Fibroblast of lung (primary cell): ENCODE measurements around the gene MAP1LC3A. TPM values are rescaled to one million over a fixed set of nuclear protein-coding genes. Genes with fewer than 3 reads are reported as not detected.

Experiments used
- DNase-seq, 2 donors: peaks; one replicate each; pipeline versions ENCODE4 v3.0.0 to v3.0.0-alpha.2; 2010; ENCODE audit warnings: low read depth in 2 of 2
- H2AFZ ChIP-seq: 2 replicates; pipeline ENCODE4 v1.5.1; 2012; ENCODE audit warnings: low read length, control low read depth, inconsistent platforms
- H3K27ac ChIP-seq: 2 replicates; pipeline ENCODE4 v1.5.1; 2011; ENCODE audit warnings: low read length, control low read depth; ENCODE audit not compliant: insufficient read depth
- H3K27me3 ChIP-seq: 2 replicates; pipeline ENCODE4 v1.5.1; 2011; ENCODE audit warnings: mild to moderate bottlenecking, low read length; ENCODE audit not compliant: control insufficient read depth, insufficient read depth
- H3K36me3 ChIP-seq: 2 replicates; pipeline ENCODE4 v1.5.1; 2011; ENCODE audit warnings: low read length; ENCODE audit not compliant: control insufficient read depth, insufficient read depth
- H3K4me1 ChIP-seq: 2 replicates; pipeline ENCODE4 v1.5.1; 2011; ENCODE audit warnings: low read length; ENCODE audit not compliant: control insufficient read depth, insufficient read depth; ENCODE audit errors: extremely low read depth
- H3K4me2 ChIP-seq: 2 replicates; pipeline ENCODE4 v1.5.1; 2011; ENCODE audit warnings: low read length, control low read depth; ENCODE audit not compliant: insufficient read depth; ENCODE audit errors: extremely low read depth
- H3K4me3 ChIP-seq, 4 experiments: fragments of 200-600 bp in 1 of 4; sonication (generic) in 1 of 4; replicated peaks in 1 of 4; 2 replicates each; pipeline ENCODE4 v1.5.1; 2011 to 2016; ENCODE audit warnings: low read length in 4 of 4, low read depth in 3 of 4, mild to moderate bottlenecking in 3 of 4, control low read depth in 2 of 4, inconsistent platforms in 1 of 4, mixed read lengths in 1 of 4; ENCODE audit not compliant: insufficient read depth in 1 of 4; ENCODE audit errors: control extremely low read depth in 1 of 4
- H3K79me2 ChIP-seq: 2 replicates; pipeline ENCODE4 v1.5.1; 2012; ENCODE audit warnings: mild to moderate bottlenecking, low read length, inconsistent platforms; ENCODE audit not compliant: control insufficient read depth, insufficient read depth
- H3K9ac ChIP-seq: 2 replicates; pipeline ENCODE4 v1.5.1; 2011; ENCODE audit warnings: mild to moderate bottlenecking, low read length, control low read depth; ENCODE audit not compliant: insufficient read depth
- H3K9me3 ChIP-seq: 2 replicates; pipeline ENCODE4 v1.5.1; 2012; ENCODE audit warnings: low read depth, low read length; ENCODE audit not compliant: control insufficient read depth, insufficient read depth
- H4K20me1 ChIP-seq: 2 replicates; pipeline ENCODE4 v1.5.1; 2011; ENCODE audit warnings: low read length; ENCODE audit not compliant: control insufficient read depth, insufficient read depth; ENCODE audit errors: extremely low read depth
- CTCF ChIP-seq, 2 donors: IDR thresholded peaks in 1 of 2; conservative IDR thresholded peaks in 1 of 2; 1 replicate in 1 of 2; 2 replicates in 1 of 2; pipeline ENCODE4 v1.5.1; 2011 to 2012; ENCODE audit warnings: low read length in 2 of 2, control low read depth in 1 of 2, inconsistent platforms in 1 of 2, low read depth in 1 of 2, mild to moderate bottlenecking in 1 of 2
- EZH2 ChIP-seq: IDR thresholded peaks from 2 replicates; pipeline ENCODE4 v1.5.1; 2012; ENCODE audit warnings: low read length, control low read depth, mild to moderate bottlenecking; ENCODE audit errors: missing control alignments
- polyA plus RNA-seq, 2 donors: library from polyadenylated mRNA; depleted of rRNA in 1 of 2; stranded (reverse) in 1 of 2; unstranded in 1 of 2; fragments of >200 nt; gene quantifications; 2 replicates each; pipeline ENCODE4 v1.2.1, GENCODE V29; 2011 to 2012; ENCODE audit warnings: missing spikeins in 1 of 2
- total RNA-seq: library from RNA; depleted of rRNA; stranded (reverse); fragments of >200 nt; gene quantifications from 2 replicates; pipeline ENCODE4 v1.2.1, GENCODE V29; 2014

The MAP1LC3A gene
- total and polyA plus RNA-seq, 2 donors (not counting 1 experiment from before 2014, with no cell fraction given) = 19.3 to 30.4 TPM

GRCh38 chr20:34537651-34538050 lies 20.9 kb upstream of the MAP1LC3A start:
- H3K27me3 ChIP-seq = no peaks in the 10 kb centered on the region
- TF ChIP-seq EZH2 = no peak
- no peak for TF ChIP-seq CTCF (conservative IDR thresholded peaks at IDR 0.05 in 1 of 2, IDR thresholded peaks at IDR 0.05 in 1 of 2; ENCODE audit: low read depth in 1 of 2, low read length in 2 of 2)
- H3K4me1 ChIP-seq = no peaks in the 10 kb centered on the region
- H3K36me3 ChIP-seq = peaks cover 35% of the 10 kb centered on the region
- DNase-seq = no peak
- H3K4me3 ChIP-seq = no peak overlapping the region
- H3K9me3 ChIP-seq = no peaks in the 10 kb centered on the region
- no peak overlapping the region for H3K27ac ChIP-seq
- H2AFZ ChIP-seq = no peak overlapping the region
- H3K79me2 ChIP-seq = peaks cover 2% of the 10 kb centered on the region
- no peak overlapping the region for H3K9ac ChIP-seq
- no peaks in the 10 kb centered on the region for H4K20me1 ChIP-seq
- no peak overlapping the region for H3K4me2 ChIP-seq

- Histone ChIP-seq H3K4me1 (no peaks in the 10 kb centered on the region), H3K9me3 (no peaks in the 10 kb centered on the region), H4K20me1 (no peaks in the 10 kb centered on the region), H3K27ac (no peak overlapping the region), H2AFZ (no peak overlapping the region), H3K4me2 (no peak overlapping the region), H3K4me3 (no peak overlapping the region), H3K9ac (no peak overlapping the region), H3K79me2 (no peaks in the 10 kb centered on the region), H3K27me3 (no peaks in the 10 kb centered on the region), H3K36me3 (peaks cover 31% of the 10 kb centered on the region)
- TF ChIP-seq CTCF (conservative IDR thresholded peaks at IDR 0.05 in 1 of 2, IDR thresholded peaks at IDR 0.05 in 1 of 2; ENCODE audit: low read depth in 1 of 2, low read length in 2 of 2) (peak; percentile 77 to 89), EZH2 (no peak)
- DNase-seq = peak in 1 of 2 donors; percentile 73
Observed at GRCh38 chr20:34538671-34539123, 19.8 kb upstream of the MAP1LC3A start.

GRCh38 chr20:34539756-34540155 lies 18.8 kb upstream of the MAP1LC3A start:
- no peaks in the 10 kb centered on the region for H3K27me3 ChIP-seq
- no peak for DNase-seq
- no peak overlapping the region for H2AFZ ChIP-seq
- TF ChIP-seq CTCF (conservative IDR thresholded peaks at IDR 0.05 in 1 of 2, IDR thresholded peaks at IDR 0.05 in 1 of 2; ENCODE audit: low read depth in 1 of 2, low read length in 2 of 2) = no peak
- no peak for TF ChIP-seq EZH2
- no peaks in the 10 kb centered on the region for H4K20me1 ChIP-seq
- no peaks in the 10 kb centered on the region for H3K9me3 ChIP-seq
- no peak overlapping the region for H3K4me2 ChIP-seq
- H3K79me2 ChIP-seq = no peaks in the 10 kb centered on the region
- H3K4me3 ChIP-seq = no peak overlapping the region
- no peak overlapping the region for H3K9ac ChIP-seq
- no peaks in the 10 kb centered on the region for H3K4me1 ChIP-seq
- peaks cover 25% of the 10 kb centered on the region for H3K36me3 ChIP-seq
- no peak overlapping the region for H3K27ac ChIP-seq
